WI38 (cell line): ENCODE measurements around the gene CHST2.

ENCODE experiments used
- H3K4me3 ChIP-seq: 2 replicates; pipeline ENCODE4 v1.5.1; 2011; ENCODE audit warnings: low read depth, mild to moderate bottlenecking, control low read depth, low read length
- CTCF ChIP-seq: IDR thresholded peaks from 2 replicates; pipeline ENCODE4 v1.5.1; 2012; ENCODE audit warnings: low read depth, mild to moderate bottlenecking, control low read depth, low read length

The CHST2 gene

GRCh38 chr3:143151004-143151731, 31.6 kb downstream of the CHST2 start:
- no peak for TF ChIP-seq CTCF
- no peak overlapping the region for H3K4me3 ChIP-seq

DNA sequence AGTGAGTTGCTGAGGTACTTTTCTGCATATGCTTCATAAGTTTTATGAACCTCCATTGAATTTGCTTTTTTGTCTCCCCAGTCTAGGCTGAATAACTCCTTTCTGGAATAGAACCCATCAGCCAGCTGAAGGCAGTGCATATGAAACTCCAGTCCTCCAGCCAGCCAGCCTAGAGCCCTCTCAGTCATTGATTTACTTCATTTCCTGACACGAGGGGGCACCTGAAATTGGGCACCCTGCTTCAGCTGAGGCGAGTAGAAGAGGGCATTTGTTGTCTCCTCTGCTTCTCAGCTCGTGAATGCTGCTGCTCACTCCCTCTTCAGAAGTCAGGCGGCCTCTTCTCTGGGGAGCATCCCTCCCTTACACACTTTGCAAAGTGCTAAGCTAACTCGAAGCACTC, 32.5 kb downstream of the CHST2 start:
- no peak for TF ChIP-seq CTCF

GRCh38 chr3:143155756-143156155, 36.2 kb downstream of the CHST2 start:
- H3K4me3 ChIP-seq: no peak overlapping the region
- TF ChIP-seq CTCF: no peak

More for the DNA sequence above, 32.5 kb downstream of the CHST2 start:
- H3K4me3 ChIP-seq: no peak overlapping the region

- TF ChIP-seq CTCF: no peak
- no peak overlapping the region for H3K4me3 ChIP-seq
Observed at GRCh38 chr3:143158014-143158988, 38.7 kb downstream of the CHST2 start.

DNA sequence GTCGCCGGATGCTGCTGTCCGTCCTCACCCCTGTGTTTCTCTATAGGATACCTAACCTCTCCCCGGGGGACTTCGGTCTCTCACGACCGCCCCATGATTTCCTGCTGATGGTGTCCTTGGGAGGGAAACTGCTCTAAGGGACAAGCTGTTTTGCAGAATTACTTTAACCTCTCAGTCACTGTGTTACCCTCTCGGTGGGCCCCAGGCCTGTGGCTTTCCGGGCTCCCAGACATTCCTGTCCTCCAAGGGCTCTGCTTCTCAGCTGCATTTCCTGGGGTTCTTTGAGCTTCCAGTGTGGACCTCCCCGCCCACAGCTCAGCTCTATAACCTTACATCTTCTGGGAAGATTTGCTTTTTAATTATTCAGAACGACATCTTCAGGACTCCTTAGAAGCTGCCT, 40.9 kb downstream of the CHST2 start:
- no peak for TF ChIP-seq CTCF
- no peak overlapping the region for H3K4me3 ChIP-seq

DNA sequence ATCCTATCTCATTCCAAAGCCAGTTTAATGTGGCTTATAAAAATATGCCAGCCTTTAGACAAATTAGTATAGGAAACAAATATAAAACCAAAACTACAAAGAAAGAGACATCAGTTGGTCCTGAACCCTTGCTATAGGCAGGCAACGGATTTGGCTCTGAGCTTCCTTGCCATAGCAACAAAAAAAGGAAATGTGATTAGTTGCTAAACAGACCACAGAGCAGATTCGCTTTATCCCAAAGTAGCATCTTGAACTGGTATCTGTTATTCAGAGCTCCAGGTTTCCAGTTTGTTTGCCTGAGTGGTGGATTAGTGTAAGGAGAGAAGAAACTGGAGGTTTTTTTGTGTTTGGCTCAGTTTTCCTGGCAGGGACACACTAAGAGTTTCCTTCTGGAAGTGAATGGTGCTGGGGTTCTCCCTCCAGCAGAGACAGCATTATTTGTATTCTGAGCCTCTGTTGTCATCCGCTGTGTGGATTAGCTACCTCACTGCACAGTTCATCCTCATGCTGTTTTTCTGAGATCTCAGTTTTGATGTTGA, 44.1 kb downstream of the CHST2 start:
- H3K4me3 ChIP-seq: no peak overlapping the region
- no peak for TF ChIP-seq CTCF
